HEK293 (cell line): ENCODE measurements around the gene PDZD2.

Source experiments
- CTCF ChIA-PET: fragments of 350-600 bp; formaldehyde crosslinking; extraction: SDS; loops from one replicate; lab custom pipeline; 2021; ENCODE audit warnings: antibody characterized with exemption; lab: Yijun Ruan, JAX
- POLR2A ChIA-PET: fragments of 300-600 bp; formaldehyde crosslinking; extraction: SDS; loops from one replicate; lab custom pipeline; 2020; ENCODE audit warnings: antibody characterized with exemption, inconsistent platforms; lab: Yijun Ruan, JAX
- H3K27ac ChIP-seq: fragments of 200-500 bp; sonication (Bioruptor generic); 2 replicates; pipeline ENCODE4 v1.5.1; 2014; ENCODE audit warnings: low read depth, low read length, control low read depth, inconsistent platforms; ENCODE audit errors: extremely low read depth
- H3K36me3 ChIP-seq, 2 experiments: fragments of 200-500 bp in 1 of 2; sonication (Bioruptor generic) in 1 of 2; 1 replicate in 1 of 2; 2 replicates in 1 of 2; pipeline ENCODE4 v1.5.1; 2014 to 2017; ENCODE audit warnings: inconsistent platforms in 2 of 2, low read length in 2 of 2; ENCODE audit not compliant: control insufficient read depth in 2 of 2, insufficient read depth in 1 of 2
- H3K4me1 ChIP-seq: fragments of 200-500 bp; sonication (Bioruptor generic); 2 replicates; pipeline ENCODE4 v1.5.1; 2014; ENCODE audit warnings: mild to moderate bottlenecking, low read length, inconsistent platforms; ENCODE audit not compliant: control insufficient read depth, insufficient read depth
- H3K4me3 ChIP-seq: 2 replicates; pipeline ENCODE4 v1.5.1; 2011; ENCODE audit warnings: low read depth, mild to moderate bottlenecking, control low read depth, low read length, moderate library complexity
- H3K9me3 ChIP-seq: fragments of 200-500 bp; sonication (Bioruptor generic); 2 replicates; pipeline ENCODE4 v1.5.1; 2014; ENCODE audit warnings: low read depth, low read length, inconsistent platforms; ENCODE audit not compliant: control insufficient read depth, insufficient read depth
- EGR2 ChIP-seq: fragments of 450-650 bp; formaldehyde crosslinking; IDR thresholded peaks from 2 replicates; pipeline ENCODE4 v1.5.1; 2016; ENCODE audit warnings: low read depth, missing biosample characterization, missing genetic modification characterization
- GFI1B ChIP-seq: fragments of 450-650 bp; formaldehyde crosslinking; IDR thresholded peaks from 2 replicates; pipeline ENCODE4 v1.5.1; 2016; ENCODE audit warnings: missing biosample characterization, missing genetic modification characterization
- GLIS1 ChIP-seq: fragments of 450-650 bp; formaldehyde crosslinking; IDR thresholded peaks from 2 replicates; pipeline ENCODE4 v1.5.1; 2016; ENCODE audit warnings: missing biosample characterization, missing genetic modification characterization
- PATZ1 ChIP-seq: fragments of 450-650 bp; formaldehyde crosslinking; IDR thresholded peaks from 2 replicates; pipeline ENCODE4 v1.5.1; 2016; ENCODE audit warnings: missing biosample characterization, missing genetic modification characterization
- ZBTB48 ChIP-seq: fragments of 450-650 bp; formaldehyde crosslinking; IDR thresholded peaks from 2 replicates; pipeline ENCODE4 v1.5.1; 2016; ENCODE audit warnings: missing biosample characterization, missing genetic modification characterization
- ZBTB8A ChIP-seq: fragments of 450-650 bp; formaldehyde crosslinking; IDR thresholded peaks from 2 replicates; pipeline ENCODE4 v1.5.1; 2016; ENCODE audit warnings: missing biosample characterization, missing genetic modification characterization
- ZFHX2 ChIP-seq: fragments of 450-650 bp; formaldehyde crosslinking; conservative IDR thresholded peaks from 2 replicates; pipeline ENCODE4 v1.5.1; 2016; ENCODE audit warnings: missing biosample characterization, missing genetic modification characterization
- ZIC2 ChIP-seq: fragments of 450-650 bp; formaldehyde crosslinking; IDR thresholded peaks from 2 replicates; pipeline ENCODE4 v1.5.1; 2016; ENCODE audit warnings: missing biosample characterization, missing genetic modification characterization
- ZNF133 ChIP-seq: fragments of 450-650 bp; formaldehyde crosslinking; IDR thresholded peaks from 2 replicates; pipeline ENCODE4 v1.5.1; 2016; ENCODE audit warnings: missing biosample characterization, missing genetic modification characterization
- ZNF155 ChIP-seq: fragments of 450-650 bp; formaldehyde crosslinking; IDR thresholded peaks from 2 replicates; pipeline ENCODE4 v1.5.1; 2016; ENCODE audit warnings: missing biosample characterization, missing genetic modification characterization
- ZNF2 ChIP-seq: fragments of 450-650 bp; formaldehyde crosslinking; IDR thresholded peaks from 2 replicates; pipeline ENCODE4 v1.5.1; 2016; ENCODE audit warnings: missing biosample characterization, missing genetic modification characterization
- ZNF223 ChIP-seq: fragments of 450-650 bp; formaldehyde crosslinking; IDR thresholded peaks from 2 replicates; pipeline ENCODE4 v1.5.1; 2016; ENCODE audit warnings: missing biosample characterization, missing genetic modification characterization
- ZNF248 ChIP-seq: fragments of 450-650 bp; formaldehyde crosslinking; IDR thresholded peaks from 2 replicates; pipeline ENCODE4 v1.5.1; 2017; ENCODE audit warnings: missing biosample characterization, missing genetic modification characterization
- ZNF433 ChIP-seq: fragments of 450-650 bp; formaldehyde crosslinking; IDR thresholded peaks from 2 replicates; pipeline ENCODE4 v1.5.1; 2016; ENCODE audit warnings: missing biosample characterization, missing genetic modification characterization, low read depth
- ZNF449 ChIP-seq: fragments of 450-650 bp; formaldehyde crosslinking; IDR thresholded peaks from 2 replicates; pipeline ENCODE4 v1.5.1; 2017; ENCODE audit warnings: missing biosample characterization, mild to moderate bottlenecking, missing genetic modification characterization, moderate library complexity
- ZNF488 ChIP-seq: fragments of 450-650 bp; formaldehyde crosslinking; IDR thresholded peaks from 2 replicates; pipeline ENCODE4 v1.5.1; 2016; ENCODE audit warnings: missing biosample characterization, missing genetic modification characterization
- ZNF513 ChIP-seq: fragments of 450-650 bp; IDR thresholded peaks from 2 replicates; pipeline ENCODE4 v1.5.1; 2018; ENCODE audit warnings: missing biosample characterization, missing genetic modification characterization
- ZNF529 ChIP-seq: fragments of 450-650 bp; formaldehyde crosslinking; IDR thresholded peaks from 2 replicates; pipeline ENCODE4 v1.5.1; 2017; ENCODE audit warnings: missing genetic modification characterization, missing biosample characterization; ENCODE audit not compliant: insufficient replicate concordance
- ZNF624 ChIP-seq: fragments of 450-650 bp; formaldehyde crosslinking; IDR thresholded peaks from 2 replicates; pipeline ENCODE4 v1.5.1; 2017; ENCODE audit warnings: missing biosample characterization, missing genetic modification characterization
- ZNF629 ChIP-seq: fragments of 450-650 bp; formaldehyde crosslinking; IDR thresholded peaks from 2 replicates; pipeline ENCODE4 v1.5.1; 2017; ENCODE audit warnings: missing biosample characterization, missing genetic modification characterization
- ZNF747 ChIP-seq: fragments of 450-650 bp; formaldehyde crosslinking; IDR thresholded peaks from 2 replicates; pipeline ENCODE4 v1.5.1; 2016; ENCODE audit warnings: missing biosample characterization, missing genetic modification characterization
- ZSCAN18 ChIP-seq: fragments of 450-650 bp; formaldehyde crosslinking; IDR thresholded peaks from 2 replicates; pipeline ENCODE4 v1.5.1; 2016; ENCODE audit warnings: missing biosample characterization, missing genetic modification characterization
- ZSCAN30 ChIP-seq: fragments of 450-650 bp; IDR thresholded peaks from 2 replicates; pipeline ENCODE4 v1.5.1; 2018; ENCODE audit warnings: missing biosample characterization, mild to moderate bottlenecking, missing genetic modification characterization, moderate library complexity

PDZD2 gene

DNA sequence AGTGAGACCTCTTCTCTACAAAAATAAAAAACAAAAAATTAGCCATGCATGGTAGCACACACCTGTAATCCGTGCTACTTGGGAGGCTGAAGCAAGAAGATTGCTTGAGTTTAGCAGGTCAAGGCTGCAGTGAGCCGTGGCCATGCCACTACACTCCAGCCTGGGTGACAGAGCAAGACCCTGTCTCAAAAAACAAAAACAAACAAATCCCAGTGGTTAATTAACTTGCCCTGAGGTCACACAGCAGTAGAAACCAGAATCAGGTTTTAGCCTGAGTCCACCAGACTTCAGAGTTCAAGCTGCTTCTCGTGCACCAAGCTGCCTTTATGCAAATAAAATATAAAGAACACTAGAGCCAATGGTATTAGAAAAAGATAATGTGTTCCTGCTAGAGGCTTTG, 365.5 kb downstream of the PDZD2 start (continued):
- TF ChIP-seq PATZ1 = no peak
- TF ChIP-seq ZNF529 (tag by site-specific recombination) = no peak

GRCh38 chr5:32008746-32009145, 369.8 kb downstream of the PDZD2 start:
- H3K4me1 ChIP-seq = no peaks in the 10 kb centered on the region
- H3K9me3 ChIP-seq = no peaks in the 10 kb centered on the region
- POLR2A ChIA-PET = no interaction called here
- H3K4me3 ChIP-seq = no peak overlapping the region
- TF ChIP-seq GFI1B (tag by site-specific recombination) = no peak
- no peak overlapping the region for H3K27ac ChIP-seq
- CTCF ChIA-PET = no interaction called here
- no peaks in the 10 kb centered on the region for H3K36me3 ChIP-seq

GRCh38 chr5:32013658-32014057, 374.7 kb downstream of the PDZD2 start:
- Histone ChIP-seq H3K4me1 (peaks cover 14% of the 10 kb centered on the region; the same call in 1 of the 2 replicates), H3K36me3 (no peaks in the 10 kb centered on the region), H3K9me3 (no peaks in the 10 kb centered on the region), H3K4me3 (no peak overlapping the region), H3K27ac (no peak overlapping the region)
- POLR2A ChIA-PET = no interaction called here
- CTCF ChIA-PET = interaction anchor here (1.2 kb wide), 1 partner anchor 12 kb away, joined by 3 read pairs; no protein-coding TSS in a partner anchor
- peak; percentile 33; the same call in 1 of the 2 replicates for TF ChIP-seq GLIS1 (tag by site-specific recombination)
- no peak for TF ChIP-seq ZNF133
- TF ChIP-seq ZNF488 (tag by site-specific recombination) = no peak
- TF ChIP-seq ZNF629 (tag by site-specific recombination) = no peak
- TF ChIP-seq ZNF624 (tag by site-specific recombination) = no peak
- TF ChIP-seq EGR2 (tag by site-specific recombination) = peak; percentile 56; the same call in 1 of the 2 replicates
- no peak for TF ChIP-seq ZNF155 (tag by site-specific recombination)
- TF ChIP-seq ZNF449 = no peak
- TF ChIP-seq ZFHX2 = peak; percentile 70
- peak; percentile 56; the same call in 1 of the 2 replicates for TF ChIP-seq ZIC2 (tag by site-specific recombination)
- peak; percentile 43 for TF ChIP-seq ZBTB8A (tag by site-specific recombination)
- no peak for TF ChIP-seq ZNF223 (tag by site-specific recombination)
- no peak for TF ChIP-seq ZNF2 (tag by site-specific recombination)
- no peak for TF ChIP-seq ZNF747 (tag by site-specific recombination)

GRCh38 chr5:32014096-32014745, 375.3 kb downstream of the PDZD2 start:
- Histone ChIP-seq H3K36me3 (no peaks in the 10 kb centered on the region), H3K4me1 (peaks cover 15% of the 10 kb centered on the region; the same call in 1 of the 2 replicates), H3K27ac (no peak overlapping the region), H3K9me3 (no peaks in the 10 kb centered on the region), H3K4me3 (no peak overlapping the region)
- CTCF ChIA-PET = no interaction called here
- POLR2A ChIA-PET = no interaction called here
- no peak for TF ChIP-seq ZSCAN30 (tag by site-specific recombination)
- no peak for TF ChIP-seq ZNF433 (tag by site-specific recombination)
- no peak for TF ChIP-seq ZNF529 (tag by site-specific recombination)
- TF ChIP-seq ZNF513 = no peak
- no peak for TF ChIP-seq ZNF248 (tag by site-specific recombination)
- TF ChIP-seq ZBTB48 (tag by site-specific recombination) = no peak
- TF ChIP-seq ZSCAN18 = no peak
